ENCODE data around the gene USP6.

Gene USP6

GRCh38 chr17:5135726-5136579 is 20.1 kb downstream of the USP6 start:
- TF ChIP-seq GATA2 (IDR thresholded peaks at IDR 0.05; ENCODE audit: low read depth, low read length) (no peak), GATA3 (IDR thresholded peaks at IDR 0.05; ENCODE audit: low read depth, low read length) (no peak)

GRCh38 chr17:5138616-5139457 is 23.0 kb downstream of the USP6 start:
- TF ChIP-seq GATA3 (IDR thresholded peaks at IDR 0.05; ENCODE audit: low read depth, low read length) (no peak), GATA2 (IDR thresholded peaks at IDR 0.05; ENCODE audit: low read depth, low read length) (no peak)

DNA sequence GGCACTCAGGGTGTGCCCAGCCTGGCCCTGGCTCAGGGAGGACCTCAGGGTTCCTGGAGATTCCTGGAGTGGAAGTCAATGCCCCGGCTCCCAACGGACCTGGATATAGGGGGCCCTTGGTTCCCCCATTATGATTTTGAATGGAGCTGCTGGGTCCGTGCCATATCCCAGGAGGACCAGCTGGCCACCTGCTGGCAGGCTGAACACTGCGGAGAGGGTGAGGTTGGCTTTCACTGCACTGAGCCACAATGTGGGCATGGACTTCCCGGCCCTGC is 23.6 kb downstream of the USP6 start:
- TF ChIP-seq GATA3 (IDR thresholded peaks at IDR 0.05; ENCODE audit: low read depth, low read length): no peak
- no peak for TF ChIP-seq GATA2 (IDR thresholded peaks at IDR 0.05; ENCODE audit: low read depth, low read length)

DNA sequence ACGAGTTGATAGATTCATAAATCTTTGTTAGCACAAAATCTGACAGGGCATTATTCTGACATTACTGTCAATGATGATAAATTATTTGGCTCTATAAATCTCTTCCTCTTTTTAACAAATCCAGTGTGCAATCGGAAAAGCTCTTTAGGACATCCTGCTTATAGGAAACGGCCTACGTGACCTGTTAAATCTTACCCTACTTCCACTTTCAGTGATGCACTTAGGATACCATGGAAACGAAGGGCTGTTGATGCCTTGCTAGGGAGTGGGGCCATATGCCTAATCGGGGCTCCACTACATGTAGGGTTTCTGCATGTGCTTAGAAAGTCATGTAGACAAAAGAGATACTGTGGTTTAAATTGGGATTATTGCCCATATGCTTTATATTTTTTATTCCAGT is 48.6 kb downstream of the USP6 start:
- TF ChIP-seq GATA2 (IDR thresholded peaks at IDR 0.05; ENCODE audit: low read depth, low read length) (no peak), GATA3 (IDR thresholded peaks at IDR 0.05; ENCODE audit: low read depth, low read length) (no peak)

GRCh38 chr17:5179003-5179402 is 63.2 kb downstream of the USP6 start:
- TF ChIP-seq GATA2 (IDR thresholded peaks at IDR 0.05; ENCODE audit: low read depth, low read length) (no peak), GATA3 (IDR thresholded peaks at IDR 0.05; ENCODE audit: low read depth, low read length) (no peak)

DNA sequence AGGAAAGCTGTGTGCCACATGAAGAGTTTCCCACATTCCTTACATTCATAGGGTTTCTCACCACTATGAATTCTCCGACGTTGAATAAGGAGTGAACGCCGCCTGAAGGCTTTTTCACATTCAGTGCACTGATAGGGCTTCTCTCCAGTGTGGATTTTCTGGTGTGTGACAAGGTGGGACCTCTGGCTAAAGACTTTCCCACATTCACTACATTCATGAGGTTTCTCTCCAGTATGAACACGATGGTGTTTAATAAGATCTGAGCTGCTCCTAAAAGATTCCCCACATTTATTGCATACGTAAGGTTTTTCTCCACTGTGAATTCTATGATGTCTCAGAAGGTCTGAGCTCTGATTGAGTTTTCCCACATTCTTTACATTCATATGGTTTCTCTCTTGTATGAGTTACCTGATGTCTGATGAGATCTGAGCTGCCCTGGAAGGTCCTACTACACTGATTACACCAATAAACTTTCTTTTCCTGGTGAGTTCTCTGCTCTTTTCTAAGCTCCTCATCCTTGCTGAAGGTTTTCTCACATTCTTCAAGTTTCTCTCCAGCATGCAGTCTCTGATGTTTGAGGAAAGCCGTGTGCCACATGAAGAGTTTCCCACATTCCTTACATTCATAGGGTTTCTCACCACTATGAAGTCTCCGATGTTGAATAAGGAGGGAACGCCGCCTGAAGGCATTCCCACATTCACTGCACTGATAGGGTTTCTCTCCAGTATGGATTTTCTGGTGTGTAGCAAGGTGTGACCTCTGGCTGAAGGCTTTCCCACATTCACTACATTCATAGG is 65.9 kb downstream of the USP6 start:
- TF ChIP-seq GATA2 (IDR thresholded peaks at IDR 0.05; ENCODE audit: low read depth, low read length): no peak
- TF ChIP-seq GATA3 (IDR thresholded peaks at IDR 0.05; ENCODE audit: low read depth, low read length): no peak

GRCh38 chr17:5182597-5183409 is 67.0 kb downstream of the USP6 start:
- no peak for TF ChIP-seq GATA2 (IDR thresholded peaks at IDR 0.05; ENCODE audit: low read depth, low read length)
- TF ChIP-seq GATA3 (IDR thresholded peaks at IDR 0.05; ENCODE audit: low read depth, low read length): no peak

GRCh38 chr17:5183410-5183793 is 67.6 kb downstream of the USP6 start:
- TF ChIP-seq GATA3 (IDR thresholded peaks at IDR 0.05; ENCODE audit: low read depth, low read length) (no peak), GATA2 (IDR thresholded peaks at IDR 0.05; ENCODE audit: low read depth, low read length) (no peak)

DNA sequence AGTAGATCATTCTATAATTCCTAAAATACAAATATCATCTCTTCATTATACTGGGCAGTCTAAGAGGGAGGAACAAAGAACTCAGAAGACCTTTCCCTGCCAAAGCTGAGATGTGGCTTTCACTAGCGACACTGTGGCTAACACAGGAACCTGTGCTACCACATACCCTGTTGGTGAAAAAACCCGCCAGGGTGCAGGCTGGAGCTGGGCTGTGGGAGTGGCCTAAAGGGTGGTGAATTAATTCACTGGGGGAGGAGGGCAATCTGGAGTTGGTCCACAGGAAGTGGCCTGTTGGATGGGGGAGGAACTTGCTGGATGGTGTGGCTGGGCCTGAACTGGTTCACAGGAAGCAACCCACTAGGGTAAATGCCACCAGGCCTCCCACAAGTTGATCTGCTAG is 68.5 kb downstream of the USP6 start:
- TF ChIP-seq GATA3 (IDR thresholded peaks at IDR 0.05; ENCODE audit: low read depth, low read length): no peak
- TF ChIP-seq GATA2 (IDR thresholded peaks at IDR 0.05; ENCODE audit: low read depth, low read length): no peak

GRCh38 chr17:5191541-5192417 is 75.9 kb downstream of the USP6 start, which contains the start of gene ZNF594:
TSS of gene ZNF594 (minus strand) at chr17:5191868. CDS start at chr17:5184256, 7,612 bp downstream.
- TF ChIP-seq GATA3 (IDR thresholded peaks at IDR 0.05; ENCODE audit: low read depth, low read length): no peak
- TF ChIP-seq GATA2 (IDR thresholded peaks at IDR 0.05; ENCODE audit: low read depth, low read length): no peak

- no peak for TF ChIP-seq GATA2 (IDR thresholded peaks at IDR 0.05; ENCODE audit: low read depth, low read length)
- no peak for TF ChIP-seq GATA3 (IDR thresholded peaks at IDR 0.05; ENCODE audit: low read depth, low read length)
These were observed 78.5 kb downstream of the USP6 start for GRCh38 chr17:5194346-5194745.

DNA sequence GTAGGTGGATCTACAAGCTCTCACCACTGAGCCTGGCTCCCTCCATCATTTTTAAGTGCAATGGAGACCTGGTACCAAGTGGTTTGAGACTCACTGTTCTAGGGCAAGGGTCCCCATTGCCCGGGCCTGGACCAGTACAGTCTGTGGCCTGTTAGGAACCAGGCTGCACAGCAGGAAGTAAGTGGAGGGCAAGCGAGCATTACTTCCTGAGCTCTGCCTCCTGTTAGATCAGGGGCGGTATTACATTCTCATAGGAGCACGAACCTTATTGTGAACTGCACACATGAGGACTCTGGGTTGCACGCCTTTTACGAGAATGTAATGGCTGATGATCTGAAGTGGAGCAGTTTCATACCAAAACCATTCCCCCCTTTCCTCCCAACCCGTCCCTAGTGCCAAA is 82.6 kb downstream of the USP6 start:
- TF ChIP-seq GATA3 (IDR thresholded peaks at IDR 0.05; ENCODE audit: low read depth, low read length): no peak
- no peak for TF ChIP-seq GATA2 (IDR thresholded peaks at IDR 0.05; ENCODE audit: low read depth, low read length)
